K562 (cell line): ENCODE results near the gene PAAF1. TPM values are rescaled to one million over a fixed set of nuclear protein-coding genes. Genes with fewer than 3 reads are reported as not detected.
A peak's percentile ranks its signal among the peaks of the same experiment; 100 is the strongest.

Experiments used
- DIDO1 ChIP-seq: fragments of 450-650 bp; IDR thresholded peaks from 2 replicates; pipeline ENCODE4 v1.6.1; 2016; ENCODE audit warnings: low read depth, missing biosample characterization, missing genetic modification characterization
- EHMT2 ChIP-seq: fragments of 450-650 bp; IDR thresholded peaks from 2 replicates; pipeline ENCODE4 v1.6.1; 2018; ENCODE audit warnings: antibody characterized with exemption
- FOXA3 ChIP-seq, 2 experiments: fragments of 450-650 bp in 1 of 2; sonication (generic) in 1 of 2; formaldehyde crosslinking; IDR thresholded peaks in 1 of 2; conservative IDR thresholded peaks in 1 of 2; 2 replicates each; pipeline versions ENCODE4 v1.4.0 to v1.8.0; 2020 to 2022; ENCODE audit warnings: mild to moderate bottlenecking in 2 of 2, missing genetic modification reagents in 1 of 2
- HDAC6 ChIP-seq: IDR thresholded peaks from 2 replicates; pipeline ENCODE4 v1.6.1; 2012; ENCODE audit warnings: low read depth, mild to moderate bottlenecking, control low read depth, inconsistent platforms, low read length, moderate library complexity
- MIER1 ChIP-seq: fragments of 450-650 bp; IDR thresholded peaks from 2 replicates; pipeline ENCODE4 v1.6.1; 2016; ENCODE audit warnings: antibody characterized with exemption, mild to moderate bottlenecking, low read depth
- NFRKB ChIP-seq: fragments of 450-650 bp; IDR thresholded peaks from 2 replicates; pipeline ENCODE4 v1.6.1; 2016; ENCODE audit warnings: low read depth
- NR2F6 ChIP-seq: fragments of 450-650 bp; formaldehyde crosslinking; IDR thresholded peaks from 2 replicates; pipeline ENCODE4 v1.4.0; 2020; ENCODE audit warnings: mild to moderate bottlenecking
- POLR2AphosphoS5 ChIP-seq: IDR thresholded peaks from 2 replicates; pipeline ENCODE4 v1.6.1; 2011; ENCODE audit warnings: mild to moderate bottlenecking, low read depth, low read length, moderate library complexity; ENCODE audit not compliant: control insufficient read depth, insufficient read depth
- SAFB ChIP-seq: fragments of 200-400 bp; formaldehyde crosslinking; IDR thresholded peaks from 2 replicates; pipeline ENCODE4 v1.6.1; 2017; ENCODE audit warnings: low read depth, low read length, borderline replicate concordance
- SIN3A ChIP-seq, 2 experiments: fragments of 150-350 bp in 1 of 2; IDR thresholded peaks; 2 replicates each; pipeline ENCODE4 v1.6.1; 2011 to 2016; ENCODE audit warnings: borderline replicate concordance in 2 of 2, low read depth in 2 of 2, low read length in 2 of 2, mild to moderate bottlenecking in 2 of 2, moderate library complexity in 2 of 2; ENCODE audit not compliant: control insufficient read depth in 1 of 2
- SIN3B ChIP-seq: fragments of 450-650 bp; IDR thresholded peaks from 2 replicates; pipeline ENCODE4 v1.6.1; 2017; ENCODE audit warnings: low read depth, mild to moderate bottlenecking, moderate library complexity
- TBL1XR1 ChIP-seq, 2 experiments: IDR thresholded peaks; 2 replicates each; pipeline ENCODE4 v1.6.1; 2012; ENCODE audit warnings: improper control_type of control experiment in 2 of 2, low read length in 2 of 2, mild to moderate bottlenecking in 1 of 2
- ZNF507 ChIP-seq: conservative IDR thresholded peaks from 2 replicates; pipeline ENCODE4 v1.6.1; 2017; ENCODE audit warnings: missing genetic modification characterization, missing compliant biosample characterization
- ZNF76 ChIP-seq: fragments of 250-450 bp; sonication (Bioruptor Pico); IDR thresholded peaks from 2 replicates; pipeline ENCODE4 v1.4.0; 2020; ENCODE audit warnings: mild to moderate bottlenecking, moderate library complexity, borderline replicate concordance
- polyA plus RNA-seq, 8 experiments: library from polyadenylated mRNA; depleted of rRNA in 4 of 8; stranded (reverse) in 5 of 8; unstranded in 3 of 8; fragments of >200 nt; fragmentation: Nextera tagmentation in 2 of 8; fragmentation: Illumina TruSeq in 1 of 8; extraction: Ambion mirVana in 2 of 8; extraction: Trizol in 1 of 8; gene quantifications; 2 replicates each; pipeline versions ENCODE4 v1.2.1 to v1.2.3, GENCODE V29; 2011 to 2014; ENCODE audit warnings: inconsistent platforms in 1 of 8, missing spikeins in 1 of 8
- total RNA-seq, 7 experiments: library from RNA; depleted of rRNA in 6 of 7; stranded (reverse); fragments of >200 nt in 6 of 7; fragmentation: Illumina TruSeq in 2 of 7; extraction: Trizol in 2 of 7; gene quantifications; 2 replicates each; pipeline versions ENCODE4 v1.2.1 to v1.2.3, GENCODE V29; 2011 to 2021; ENCODE audit warnings: low replicate concordance in 1 of 7
- TF ChIP-seq, protein P1 (sequence below): fragments of 150-350 bp; conservative IDR thresholded peaks from 2 replicates; pipeline ENCODE4 v1.6.1; 2014; ENCODE audit warnings: low read length
- TF ChIP-seq, protein P2 (sequence below): fragments of 450-650 bp; formaldehyde crosslinking; IDR thresholded peaks from 2 replicates; pipeline ENCODE4 v1.4.0; 2022; ENCODE audit warnings: missing genetic modification characterization
- TF ChIP-seq, protein P3 (sequence below): fragments of 450-650 bp; IDR thresholded peaks from 2 replicates; pipeline ENCODE4 v1.6.1; 2016; ENCODE audit warnings: low read depth, mild to moderate bottlenecking, moderate library complexity
- TF ChIP-seq, protein P4 (sequence below), 2 experiments: fragments of 450-650 bp in 1 of 2; sonication (generic) in 1 of 2; formaldehyde crosslinking in 1 of 2; IDR thresholded peaks in 1 of 2; conservative IDR thresholded peaks in 1 of 2; 2 replicates each; pipeline versions ENCODE4 v1.6.1 to v1.8.1; 2016 to 2023; ENCODE audit warnings: mild to moderate bottlenecking in 2 of 2, moderate library complexity in 2 of 2, inconsistent platforms in 1 of 2, missing genetic modification reagents in 1 of 2

Gene PAAF1
- total and polyA plus RNA-seq, 9 of the 15 experiments (the other 6 are each of a cell fraction or from before 2014, with no cell fraction given) = 13.5 to 78.6 (median 23.3) TPM

DNA sequence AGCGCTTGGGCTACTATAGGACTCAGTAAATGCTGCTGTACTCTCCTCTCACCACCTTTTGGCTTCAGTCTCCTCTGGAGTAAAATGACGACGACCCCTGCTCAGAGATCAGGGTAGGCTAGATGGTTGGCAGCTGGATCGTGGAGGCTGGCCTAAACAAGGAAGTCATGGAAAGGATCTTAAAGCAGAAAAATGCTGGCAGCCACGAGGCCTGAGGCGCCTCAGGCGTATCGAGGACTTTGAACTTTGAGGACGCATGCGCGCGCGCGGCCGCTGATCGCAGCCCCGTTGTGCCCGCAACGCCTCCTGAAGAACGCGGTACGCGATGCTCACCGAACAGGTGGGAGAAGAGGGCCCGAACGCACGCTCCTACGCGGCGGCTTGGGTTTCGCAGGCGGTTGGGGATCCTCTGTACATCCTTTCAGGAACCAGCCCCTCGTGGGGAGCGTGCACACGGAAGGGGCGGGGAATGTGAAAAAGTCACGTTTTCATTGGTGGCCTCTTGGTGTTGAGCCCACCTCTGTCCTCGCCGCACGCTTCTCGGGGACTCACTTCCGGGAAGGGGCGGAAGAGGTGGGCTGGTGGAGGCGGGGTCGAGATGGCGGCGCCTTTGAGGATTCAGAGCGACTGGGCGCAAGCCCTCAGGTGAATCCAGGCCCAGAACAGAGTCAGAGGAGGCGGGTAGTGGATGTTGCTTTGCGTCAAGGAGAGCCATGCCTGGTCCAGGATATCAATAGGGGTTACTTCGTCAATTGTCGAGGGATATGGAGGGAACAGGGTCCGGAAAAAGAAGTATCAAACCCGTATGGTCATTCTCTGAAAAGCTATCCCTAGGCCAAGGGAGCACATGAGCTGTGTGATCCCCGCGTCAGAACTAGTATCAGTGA lies at the start of gene PAAF1, which contains the start of gene COA4 (continued):
- TF ChIP-seq, protein P1, sequence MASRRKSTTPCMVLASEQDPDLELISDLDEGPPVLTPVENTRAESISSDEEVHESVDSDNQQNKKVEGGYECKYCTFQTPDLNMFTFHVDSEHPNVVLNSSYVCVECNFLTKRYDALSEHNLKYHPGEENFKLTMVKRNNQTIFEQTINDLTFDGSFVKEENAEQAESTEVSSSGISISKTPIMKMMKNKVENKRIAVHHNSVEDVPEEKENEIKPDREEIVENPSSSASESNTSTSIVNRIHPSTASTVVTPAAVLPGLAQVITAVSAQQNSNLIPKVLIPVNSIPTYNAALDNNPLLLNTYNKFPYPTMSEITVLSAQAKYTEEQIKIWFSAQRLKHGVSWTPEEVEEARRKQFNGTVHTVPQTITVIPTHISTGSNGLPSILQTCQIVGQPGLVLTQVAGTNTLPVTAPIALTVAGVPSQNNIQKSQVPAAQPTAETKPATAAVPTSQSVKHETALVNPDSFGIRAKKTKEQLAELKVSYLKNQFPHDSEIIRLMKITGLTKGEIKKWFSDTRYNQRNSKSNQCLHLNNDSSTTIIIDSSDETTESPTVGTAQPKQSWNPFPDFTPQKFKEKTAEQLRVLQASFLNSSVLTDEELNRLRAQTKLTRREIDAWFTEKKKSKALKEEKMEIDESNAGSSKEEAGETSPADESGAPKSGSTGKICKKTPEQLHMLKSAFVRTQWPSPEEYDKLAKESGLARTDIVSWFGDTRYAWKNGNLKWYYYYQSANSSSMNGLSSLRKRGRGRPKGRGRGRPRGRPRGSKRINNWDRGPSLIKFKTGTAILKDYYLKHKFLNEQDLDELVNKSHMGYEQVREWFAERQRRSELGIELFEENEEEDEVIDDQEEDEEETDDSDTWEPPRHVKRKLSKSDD = 0 out of 2 replicates have a peak, but pooled peaks have one; percentile 58
- TF ChIP-seq SAFB (peak; percentile 24; the same call in 1 of the 2 replicates), HDAC6 (no peak), FOXA3 (CRISPR knock-in tag; conservative IDR thresholded peaks at IDR 0.05 in 1 of 2, IDR thresholded peaks at IDR 0.05 in 1 of 2) (peak in 1 of 2 experiments; percentile 69; a peak in 1 of 4 replicates), POLR2AphosphoS5 (peak; percentile 72; the same call in 1 of the 2 replicates), NFRKB (peak; percentile 96), MIER1 (0 out of 2 replicates have a peak, but pooled peaks have one; percentile 18), SIN3A (IDR thresholded peaks at IDR 0.05; ENCODE audit: borderline replicate concordance in 2 of 2, control insufficient read depth in 1 of 2, low read depth in 2 of 2, low read length in 2 of 2) (peak in 1 of 2 experiments; percentile 94; a peak in 3 of 4 replicates), DIDO1 (tag) (peak; percentile 54; the same call in 1 of the 2 replicates), ZNF507 (tag) (no peak), ZNF76 (CRISPR knock-in tag) (0 out of 2 replicates have a peak, but pooled peaks have one; percentile 40), TBL1XR1 (IDR thresholded peaks at IDR 0.05; ENCODE audit: low read length in 2 of 2) (no peak), SIN3B (peak; percentile 86), EHMT2 (no peak), NR2F6 (CRISPR knock-in tag) (no peak)
- TF ChIP-seq, protein P2, sequence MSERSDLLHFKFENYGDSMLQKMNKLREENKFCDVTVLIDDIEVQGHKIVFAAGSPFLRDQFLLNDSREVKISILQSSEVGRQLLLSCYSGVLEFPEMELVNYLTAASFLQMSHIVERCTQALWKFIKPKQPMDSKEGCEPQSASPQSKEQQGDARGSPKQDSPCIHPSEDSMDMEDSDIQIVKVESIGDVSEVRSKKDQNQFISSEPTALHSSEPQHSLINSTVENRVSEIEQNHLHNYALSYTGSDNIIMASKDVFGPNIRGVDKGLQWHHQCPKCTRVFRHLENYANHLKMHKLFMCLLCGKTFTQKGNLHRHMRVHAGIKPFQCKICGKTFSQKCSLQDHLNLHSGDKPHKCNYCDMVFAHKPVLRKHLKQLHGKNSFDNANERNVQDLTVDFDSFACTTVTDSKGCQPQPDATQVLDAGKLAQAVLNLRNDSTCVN (CRISPR knock-in tag) = 0 out of 2 replicates have a peak, but pooled peaks have one; percentile 27
- TF ChIP-seq, protein P3, sequence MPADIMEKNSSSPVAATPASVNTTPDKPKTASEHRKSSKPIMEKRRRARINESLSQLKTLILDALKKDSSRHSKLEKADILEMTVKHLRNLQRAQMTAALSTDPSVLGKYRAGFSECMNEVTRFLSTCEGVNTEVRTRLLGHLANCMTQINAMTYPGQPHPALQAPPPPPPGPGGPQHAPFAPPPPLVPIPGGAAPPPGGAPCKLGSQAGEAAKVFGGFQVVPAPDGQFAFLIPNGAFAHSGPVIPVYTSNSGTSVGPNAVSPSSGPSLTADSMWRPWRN = no peak
- TF ChIP-seq, protein P4, sequence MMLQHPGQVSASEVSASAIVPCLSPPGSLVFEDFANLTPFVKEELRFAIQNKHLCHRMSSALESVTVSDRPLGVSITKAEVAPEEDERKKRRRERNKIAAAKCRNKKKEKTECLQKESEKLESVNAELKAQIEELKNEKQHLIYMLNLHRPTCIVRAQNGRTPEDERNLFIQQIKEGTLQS (IDR thresholded peaks at IDR 0.05) = no peak
- TF ChIP-seq, protein P4 (CRISPR knock-in tag; conservative IDR thresholded peaks at IDR 0.05) = no peak
